Fibroblast of villous mesenchyme (primary cell): Measurements from ENCODE around the gene FGF8. TPM values are rescaled to one million over a fixed set of nuclear protein-coding genes. Genes with fewer than 3 reads are reported as not detected.

Experiments used
- DNase-seq: peaks from one replicate; pipeline ENCODE4 v3.0.0-alpha.2; 2010; ENCODE audit warnings: low read depth
- H3K4me3 ChIP-seq: 2 replicates; pipeline ENCODE4 v1.5.1; 2011; ENCODE audit warnings: low read depth, mild to moderate bottlenecking, low read length
- total RNA-seq: library from RNA; depleted of rRNA; stranded (reverse); fragments of >200 nt; gene quantifications from 2 replicates; pipeline ENCODE4 v1.2.3, GENCODE V29; 2012
- TF ChIP-seq, protein P1 (sequence below): IDR thresholded peaks from 2 replicates; pipeline ENCODE4 v1.5.1; 2012; ENCODE audit warnings: low read depth, mild to moderate bottlenecking, low read length; ENCODE audit not compliant: insufficient read depth

Gene FGF8
- total RNA-seq, 1 donor, result not detected

DNA sequence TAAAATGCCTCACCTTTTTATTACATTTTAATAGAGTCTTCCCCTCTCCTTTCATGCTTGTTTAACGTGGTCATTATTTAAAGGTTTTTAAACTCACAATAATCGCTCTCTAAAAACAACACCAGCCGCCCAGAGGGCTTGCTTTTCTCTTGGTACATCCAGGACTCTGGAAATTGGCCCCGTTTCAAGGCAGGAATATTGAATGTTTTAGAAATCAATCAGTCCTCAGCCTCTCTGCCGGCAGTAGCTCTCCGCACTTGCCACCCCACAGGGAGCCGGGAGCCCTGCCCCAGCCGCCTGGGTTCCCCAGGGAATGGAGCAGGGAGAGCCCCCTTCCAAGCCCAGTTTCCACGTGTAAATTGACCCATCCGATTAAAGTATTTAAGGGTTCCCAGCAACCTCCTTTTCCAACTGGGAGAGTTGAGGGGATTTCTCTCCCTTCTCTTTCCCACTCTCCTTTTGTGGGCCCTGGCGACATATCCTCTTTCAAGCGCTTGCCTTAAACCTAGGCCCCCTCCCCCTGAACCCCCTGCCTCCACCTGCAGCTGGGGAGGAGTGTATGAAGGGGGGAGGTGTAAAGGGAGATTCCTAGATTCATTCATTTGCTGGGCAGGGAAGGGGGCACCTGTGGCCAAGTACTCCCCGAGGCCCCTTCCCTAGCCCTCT lies 1.9 kb downstream of the FGF8 start:
- TF ChIP-seq, protein P1, sequence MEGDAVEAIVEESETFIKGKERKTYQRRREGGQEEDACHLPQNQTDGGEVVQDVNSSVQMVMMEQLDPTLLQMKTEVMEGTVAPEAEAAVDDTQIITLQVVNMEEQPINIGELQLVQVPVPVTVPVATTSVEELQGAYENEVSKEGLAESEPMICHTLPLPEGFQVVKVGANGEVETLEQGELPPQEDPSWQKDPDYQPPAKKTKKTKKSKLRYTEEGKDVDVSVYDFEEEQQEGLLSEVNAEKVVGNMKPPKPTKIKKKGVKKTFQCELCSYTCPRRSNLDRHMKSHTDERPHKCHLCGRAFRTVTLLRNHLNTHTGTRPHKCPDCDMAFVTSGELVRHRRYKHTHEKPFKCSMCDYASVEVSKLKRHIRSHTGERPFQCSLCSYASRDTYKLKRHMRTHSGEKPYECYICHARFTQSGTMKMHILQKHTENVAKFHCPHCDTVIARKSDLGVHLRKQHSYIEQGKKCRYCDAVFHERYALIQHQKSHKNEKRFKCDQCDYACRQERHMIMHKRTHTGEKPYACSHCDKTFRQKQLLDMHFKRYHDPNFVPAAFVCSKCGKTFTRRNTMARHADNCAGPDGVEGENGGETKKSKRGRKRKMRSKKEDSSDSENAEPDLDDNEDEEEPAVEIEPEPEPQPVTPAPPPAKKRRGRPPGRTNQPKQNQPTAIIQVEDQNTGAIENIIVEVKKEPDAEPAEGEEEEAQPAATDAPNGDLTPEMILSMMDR, result no peak
- H3K4me3 ChIP-seq, result no peak overlapping the region
- DNase-seq, result no peak

DNA sequence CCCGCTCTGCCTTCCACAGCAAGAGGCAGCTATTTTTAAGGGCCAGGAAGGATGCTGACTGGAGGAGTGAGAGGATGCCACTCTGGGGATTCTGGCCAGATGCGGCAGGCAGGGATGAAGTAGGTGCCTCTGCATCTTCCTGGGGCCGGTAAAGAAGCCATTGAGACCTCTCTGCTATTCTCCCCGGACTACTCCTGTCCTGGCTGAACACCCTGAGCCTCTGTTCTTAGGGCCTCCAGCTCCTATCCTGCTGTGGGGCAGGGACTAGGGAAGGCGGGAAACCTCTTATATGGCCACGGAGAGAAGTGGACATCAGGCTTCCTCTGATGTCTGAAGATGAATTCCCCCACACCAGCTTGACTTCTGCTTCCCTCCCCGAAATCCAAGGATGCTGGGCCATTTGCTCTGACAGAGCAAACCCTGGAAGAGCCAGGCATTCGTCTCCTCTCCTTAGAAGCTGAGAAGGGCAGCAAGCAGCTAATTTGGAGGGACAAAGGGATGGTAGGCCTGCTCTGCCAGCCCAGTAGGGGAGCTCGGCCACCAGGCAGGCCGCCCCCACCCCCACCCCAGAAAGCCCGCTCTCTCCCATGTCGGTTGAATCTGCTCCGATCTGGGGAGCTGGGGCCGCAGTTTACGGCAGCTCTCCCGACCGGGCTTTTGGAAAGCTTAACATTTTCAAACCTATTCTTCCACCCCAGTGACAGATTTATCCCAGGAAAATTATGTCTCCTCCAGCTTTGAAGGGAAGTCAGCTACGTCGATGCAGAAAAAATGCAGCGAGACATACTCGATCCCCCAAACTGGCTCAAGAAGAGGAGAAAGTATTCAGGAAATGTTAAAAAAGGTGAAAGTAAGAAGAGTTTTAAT lies 2.8 kb downstream of the FGF8 start:
- TF ChIP-seq, protein P1, result no peak
- no peak for DNase-seq
- H3K4me3 ChIP-seq, result no peak overlapping the region

DNA sequence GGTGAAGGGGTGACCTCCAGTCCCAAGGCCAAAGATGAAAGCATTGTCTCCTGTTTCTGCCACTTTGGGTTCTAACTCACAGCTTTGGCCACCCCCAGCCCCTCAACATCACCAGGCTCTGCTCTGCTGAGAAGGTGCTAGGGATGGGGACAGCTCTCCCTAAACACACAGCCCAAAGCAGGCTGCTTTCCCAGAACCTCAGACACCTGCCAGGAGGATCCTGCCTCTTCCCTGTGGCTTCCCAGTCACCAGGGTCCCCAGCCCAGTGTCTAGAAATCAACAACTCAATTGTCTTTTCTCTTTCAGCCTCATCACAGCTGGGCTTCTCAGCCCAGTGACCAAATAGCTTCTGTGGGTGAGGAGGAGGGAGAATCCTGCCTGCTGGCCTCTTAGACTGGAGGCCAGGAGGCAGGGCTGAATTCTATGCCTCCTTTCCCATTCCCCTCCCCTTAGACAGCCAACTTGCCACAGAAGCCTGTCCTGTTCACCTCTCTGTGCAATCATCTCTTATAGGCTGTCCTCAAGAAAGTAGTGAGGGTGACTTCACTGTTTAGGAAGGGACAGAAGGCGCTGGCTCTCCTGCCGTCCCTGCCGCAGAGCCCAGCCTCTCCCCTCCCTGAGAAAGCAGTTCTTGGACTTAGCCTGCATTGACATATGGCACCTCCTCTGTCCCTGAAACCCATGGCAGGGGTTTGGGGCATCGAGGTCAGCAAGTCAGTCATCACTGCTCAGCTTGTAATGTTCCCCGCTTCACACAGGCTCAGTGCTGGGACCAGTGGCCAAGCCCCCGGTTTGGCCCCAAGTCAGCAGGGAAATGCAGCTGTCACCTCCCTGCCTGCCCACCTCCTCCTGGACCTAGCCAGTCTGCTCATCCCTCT lies 3.7 kb downstream of the FGF8 start:
- TF ChIP-seq, protein P1, result no peak
- DNase-seq, result no peak

DNA sequence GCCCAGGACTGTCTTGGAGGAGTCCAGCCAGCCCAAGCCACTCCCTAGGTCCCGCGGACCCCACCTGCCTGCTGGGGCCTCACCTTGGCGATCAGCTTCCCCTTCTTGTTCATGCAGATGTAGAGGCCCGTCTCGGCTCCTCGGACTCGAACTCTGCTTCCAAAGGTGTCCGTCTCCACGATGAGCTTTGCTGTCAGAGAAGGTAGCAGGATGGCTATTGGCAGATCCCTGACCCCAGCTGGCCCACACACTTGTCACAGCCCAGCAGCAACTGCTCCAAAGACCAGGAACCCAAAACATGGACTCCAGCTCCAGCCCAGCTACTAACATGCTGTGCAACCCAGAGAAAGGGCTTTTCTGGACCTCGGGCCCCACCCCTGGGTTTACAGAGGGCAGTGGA lies 4.5 kb downstream of the FGF8 start:
- TF ChIP-seq, protein P1, result no peak
- no peak for DNase-seq

More for the DNA sequence above, 3.7 kb downstream of the FGF8 start:
- no peak overlapping the region for H3K4me3 ChIP-seq

DNA sequence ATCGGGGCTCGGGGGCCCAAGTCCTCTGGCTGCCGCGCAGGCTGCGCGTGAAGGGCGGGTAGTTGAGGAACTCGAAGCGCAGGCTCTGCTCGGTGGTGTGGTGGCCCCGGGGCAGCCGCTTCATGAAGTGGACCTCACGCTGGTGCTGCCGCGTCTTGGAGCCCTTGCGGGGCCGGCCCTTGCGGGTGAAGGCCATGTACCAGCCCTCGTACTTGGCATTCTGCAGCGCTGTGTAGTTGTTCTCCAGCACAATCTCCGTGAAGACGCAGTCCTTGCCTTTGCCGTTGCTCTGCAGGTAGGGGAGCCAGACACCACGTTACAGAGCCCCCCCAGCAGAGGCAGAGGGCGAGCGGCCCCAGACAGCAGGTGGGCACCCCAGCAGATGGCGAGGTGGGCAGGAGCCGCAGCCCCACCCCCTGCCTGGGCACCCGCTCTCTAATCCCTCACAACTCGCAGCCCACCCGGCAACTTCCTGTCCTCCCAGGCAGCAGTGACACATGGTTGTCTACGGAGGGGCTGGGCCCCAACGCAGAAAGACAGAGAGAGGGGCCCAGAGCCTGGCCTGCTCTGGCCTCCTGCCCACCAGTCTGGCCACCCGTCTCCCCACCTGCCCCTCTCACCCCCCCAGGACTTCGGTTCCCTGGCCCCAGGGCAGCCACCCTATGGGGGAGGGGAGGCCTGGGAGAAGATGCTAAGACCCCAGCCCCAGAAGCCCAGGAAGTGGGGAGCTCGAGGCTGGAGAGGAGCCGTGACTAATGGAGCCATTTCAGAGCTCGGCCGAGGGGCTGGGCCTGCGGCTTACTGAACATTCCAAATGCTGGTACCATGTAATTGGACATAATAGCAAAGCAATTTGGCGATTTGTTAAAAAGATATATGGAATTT lies 5.3 kb downstream of the FGF8 start:
- no peak for DNase-seq
- no peak overlapping the region for H3K4me3 ChIP-seq
- TF ChIP-seq, protein P1, result no peak

More for the DNA sequence above, 4.5 kb downstream of the FGF8 start:
- H3K4me3 ChIP-seq, result no peak overlapping the region

DNA sequence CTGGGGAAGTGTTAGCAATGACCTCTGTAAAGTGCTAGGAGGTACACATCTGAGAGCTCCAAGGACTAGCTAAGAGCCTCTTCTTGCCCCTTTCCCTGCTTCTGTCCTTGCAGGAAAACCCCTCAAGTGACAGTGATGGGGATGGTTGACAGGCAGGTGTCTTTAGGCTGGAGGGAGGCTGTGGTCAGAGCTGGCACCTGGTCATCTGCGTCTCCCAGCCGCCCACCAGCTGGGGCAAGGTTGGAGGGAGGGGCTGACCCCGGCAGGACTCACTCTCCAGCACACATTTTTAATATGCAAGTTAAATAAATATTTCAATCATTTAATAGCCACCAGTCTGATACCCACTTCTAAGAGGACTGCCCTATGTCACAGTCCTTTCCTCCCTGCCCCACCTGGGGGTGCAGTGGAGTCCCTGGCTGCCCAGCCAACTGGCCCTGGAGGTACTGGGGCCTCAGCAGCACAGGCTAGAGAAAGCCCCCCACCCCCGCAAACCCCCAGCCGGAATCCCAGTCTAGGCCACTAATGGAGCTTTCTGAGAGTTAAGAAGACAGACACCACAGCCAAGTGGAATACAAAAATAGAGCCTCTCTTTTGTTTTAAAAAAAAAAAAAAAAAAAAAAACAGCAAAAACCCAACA lies 6.3 kb downstream of the FGF8 start:
- DNase-seq, result no peak
- no peak overlapping the region for H3K4me3 ChIP-seq
- TF ChIP-seq, protein P1, result no peak
